GM12891 (cell line): ENCODE results near the gene ANKH.

Experiments
- DNase-seq: peaks from one replicate; pipeline ENCODE4 v3.0.0; 2011; ENCODE audit warnings: low spot score; ENCODE audit not compliant: insufficient read length
- FAIRE-seq: peaks from 2 replicates; lab custom pipeline; 2011; peaks lifted over from hg19 to GRCh38; lab: Jason Lieb, UNC
- PAX5 ChIP-seq: IDR thresholded peaks from 2 replicates; pipeline ENCODE4 v1.6.1; 2011; ENCODE audit warnings: low read length, moderate library complexity, mild to moderate bottlenecking; ENCODE audit not compliant: insufficient read depth, severe bottlenecking
- POLR2A ChIP-seq: IDR thresholded peaks from 2 replicates; pipeline ENCODE4 v1.6.1; 2011; ENCODE audit warnings: low read depth, low read length, control low read depth
- POLR2AphosphoS5 ChIP-seq: IDR thresholded peaks from 2 replicates; pipeline ENCODE4 v1.6.1; 2011; ENCODE audit warnings: low read depth, low read length, control low read depth
- POU2F2 ChIP-seq: IDR thresholded peaks from 2 replicates; pipeline ENCODE4 v1.6.1; 2011; ENCODE audit warnings: low read depth, mild to moderate bottlenecking, control low read depth, low read length, moderate library complexity
- SPI1 ChIP-seq: IDR thresholded peaks from 2 replicates; pipeline ENCODE4 v1.6.1; 2011; ENCODE audit warnings: low read depth, low read length, control low read depth
- TAF1 ChIP-seq: IDR thresholded peaks from 2 replicates; pipeline ENCODE4 v1.6.1; 2011; ENCODE audit warnings: low read depth, low read length, control low read depth

Gene ANKH

GRCh38 chr5:14720236-14720923 lies 151.2 kb downstream of the ANKH start:
- no peak for TF ChIP-seq POLR2AphosphoS5
- TF ChIP-seq POLR2A = no peak
- no peak for TF ChIP-seq POU2F2
- TF ChIP-seq SPI1 = no peak
- no peak for TF ChIP-seq PAX5
- TF ChIP-seq TAF1 = no peak
- FAIRE-seq = no peak
- DNase-seq = no peak

GRCh38 chr5:14718778-14719177 lies 152.8 kb downstream of the ANKH start:
- TF ChIP-seq POLR2AphosphoS5 (no peak), TAF1 (no peak), POLR2A (no peak), SPI1 (no peak), PAX5 (no peak), POU2F2 (no peak)
- DNase-seq = no peak
- FAIRE-seq = no peak

DNA sequence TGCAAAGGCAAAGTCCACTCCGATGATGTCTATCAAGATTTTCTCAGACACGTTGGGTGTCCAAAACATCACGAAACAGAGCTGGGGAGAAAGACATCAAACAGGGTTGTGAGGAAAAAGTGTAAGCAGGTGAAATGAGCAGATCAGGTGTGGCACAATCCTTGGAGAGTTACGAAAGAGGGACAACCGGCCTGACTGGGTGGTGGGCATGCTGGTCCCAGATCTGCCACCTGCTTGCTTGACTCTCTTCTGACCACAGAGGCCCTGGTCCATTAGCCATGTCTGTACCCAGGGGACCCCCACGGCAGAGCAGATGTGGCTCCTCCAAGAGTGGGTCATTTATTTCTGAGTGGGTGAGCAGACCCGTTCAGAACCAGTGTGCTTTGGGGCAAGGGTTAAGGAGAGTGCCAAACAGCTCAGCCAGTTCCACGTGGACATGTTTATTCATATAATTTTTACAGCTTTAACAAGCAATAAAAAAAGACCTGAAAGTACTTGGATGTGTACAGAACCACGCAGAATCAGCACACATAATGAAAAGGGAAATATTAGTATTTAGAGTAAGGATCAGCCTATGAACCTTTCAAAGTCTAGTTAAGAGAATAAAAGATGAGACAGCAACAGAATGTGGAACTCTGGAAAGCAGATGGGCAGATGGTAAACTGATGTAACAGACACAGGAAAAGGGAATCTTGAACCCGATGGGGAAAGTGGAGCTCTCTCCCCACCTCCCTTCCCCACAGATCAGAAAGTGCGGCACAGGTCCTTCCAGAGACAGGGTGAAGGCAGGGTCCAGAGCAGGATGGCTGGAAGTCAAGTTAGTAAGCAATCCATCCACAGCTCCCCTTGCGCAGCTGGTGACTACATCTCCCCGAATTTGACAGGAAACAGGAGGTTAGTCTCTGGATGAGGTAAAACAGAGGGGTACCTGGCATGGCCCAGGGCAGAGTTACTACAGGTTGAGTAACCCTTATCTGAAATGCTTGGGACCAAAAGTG lies 154.5 kb downstream of the ANKH start:
- TF ChIP-seq TAF1 = no peak
- TF ChIP-seq POU2F2 = no peak
- TF ChIP-seq POLR2AphosphoS5 = peak; percentile 8; the same call in 1 of the 2 replicates
- TF ChIP-seq POLR2A = 0 out of 2 replicates have a peak, but pooled peaks have one; percentile 7
- FAIRE-seq (no peak), DNase-seq (no peak)

DNA sequence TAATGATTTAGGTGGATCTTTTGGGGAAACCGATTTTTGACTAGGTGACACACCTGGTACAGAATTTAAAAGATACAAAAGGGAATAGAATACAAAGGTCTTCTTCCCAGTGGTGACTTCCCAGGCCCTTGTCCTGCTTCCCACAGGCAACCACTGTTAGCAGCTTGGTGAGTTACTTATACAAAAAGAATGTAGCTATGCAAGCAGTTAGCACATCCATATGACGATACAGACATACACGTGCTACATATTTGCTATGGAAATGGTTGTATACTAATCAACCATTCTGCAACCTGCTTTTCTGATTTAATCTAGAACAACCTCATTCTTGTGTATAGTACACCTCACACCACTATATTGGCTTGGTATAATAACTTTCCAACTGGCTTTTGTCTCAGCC lies 156.1 kb downstream of the ANKH start:
- FAIRE-seq (no peak), DNase-seq (no peak)
- TF ChIP-seq POU2F2 = no peak
- no peak for TF ChIP-seq POLR2AphosphoS5
- no peak for TF ChIP-seq PAX5
- TF ChIP-seq POLR2A = no peak
- no peak for TF ChIP-seq SPI1

GRCh38 chr5:14714706-14715105 lies 156.9 kb downstream of the ANKH start:
- TF ChIP-seq SPI1 = no peak
- TF ChIP-seq POLR2AphosphoS5 = peak; percentile 32; the same call in 1 of the 2 replicates
- no peak for DNase-seq
- no peak for FAIRE-seq

DNA sequence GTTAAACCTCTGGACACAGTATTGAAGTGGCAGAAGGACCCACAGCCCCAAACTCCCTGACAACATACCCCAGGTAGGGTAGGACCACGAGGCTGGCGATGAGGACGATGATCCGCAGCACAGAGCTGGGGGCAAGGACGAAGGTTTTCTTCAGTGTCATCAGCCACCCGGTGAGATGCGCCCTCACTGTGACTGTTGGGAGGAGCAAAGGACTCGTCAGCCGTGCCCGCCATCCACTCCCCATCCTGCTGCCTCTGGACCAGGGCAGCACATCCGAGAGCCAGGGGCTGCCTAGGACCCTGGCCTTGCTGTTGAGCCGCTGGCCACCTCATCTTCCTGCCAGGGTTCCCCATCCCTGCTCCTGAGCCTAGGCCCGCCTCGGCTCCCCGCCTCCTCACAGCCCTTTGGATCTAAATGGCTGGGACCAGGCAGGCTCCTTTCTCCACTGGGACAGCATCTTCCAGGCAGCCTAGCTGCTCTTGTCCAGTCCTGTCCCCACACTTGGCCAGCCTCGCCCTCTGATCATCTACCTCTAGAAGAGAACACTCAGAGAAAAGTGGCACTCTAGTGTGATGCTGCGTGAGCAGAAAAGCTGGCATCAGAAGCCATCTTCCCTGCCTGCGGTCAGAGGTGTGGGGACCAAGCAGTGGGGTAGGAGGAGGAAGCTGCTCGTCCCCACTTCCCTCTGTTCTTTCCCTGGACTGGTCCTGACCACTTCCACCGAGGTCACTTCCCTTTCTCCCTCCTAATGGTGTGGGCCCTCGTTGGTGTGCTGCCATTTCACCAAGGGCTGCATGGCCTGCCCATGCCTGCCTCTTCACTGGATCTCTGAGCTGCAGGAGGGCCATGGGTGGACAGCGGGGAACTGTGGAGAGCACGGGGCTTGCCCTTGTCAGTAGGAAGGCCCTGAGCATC lies 157.8 kb downstream of the ANKH start:
- FAIRE-seq (no peak), DNase-seq (no peak)
- no peak for TF ChIP-seq POLR2A
- TF ChIP-seq TAF1 = no peak

GRCh38 chr5:14712666-14713065 lies 158.9 kb downstream of the ANKH start:
- FAIRE-seq (no peak), DNase-seq (no peak)
- TF ChIP-seq POU2F2 (no peak), POLR2AphosphoS5 (no peak)

DNA sequence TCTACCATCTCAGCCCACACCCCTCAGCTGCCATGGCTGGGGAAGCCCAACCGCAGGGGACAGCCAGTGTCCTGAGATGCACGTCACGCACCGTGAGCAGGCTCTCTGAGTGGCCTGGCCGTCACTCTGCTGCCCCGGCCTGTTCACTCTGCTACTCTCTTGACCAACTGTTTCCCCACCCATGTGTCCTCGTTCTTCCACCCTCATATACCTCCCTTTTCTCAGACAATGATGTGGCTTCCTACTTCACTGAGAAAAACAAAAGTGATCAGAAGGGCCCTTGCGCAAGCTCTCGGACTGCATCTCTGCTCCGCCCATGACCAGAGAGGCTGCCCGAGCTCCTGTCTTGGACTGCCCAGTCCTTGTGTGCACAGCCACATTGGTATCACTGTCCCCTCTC lies 159.4 kb downstream of the ANKH start:
- TF ChIP-seq POU2F2 (no peak), SPI1 (no peak), PAX5 (no peak), POLR2AphosphoS5 (no peak), POLR2A (no peak), TAF1 (no peak)
- DNase-seq (no peak), FAIRE-seq (no peak)

- FAIRE-seq (no peak), DNase-seq (no peak)
- TF ChIP-seq TAF1 = no peak
- no peak for TF ChIP-seq POLR2A
- no peak for TF ChIP-seq PAX5
- TF ChIP-seq POU2F2 = no peak
- TF ChIP-seq POLR2AphosphoS5 = no peak
- TF ChIP-seq SPI1 = no peak
Observed at GRCh38 chr5:14710313-14710994, 161.1 kb downstream of the ANKH start.
